K562 (cell line): Measurements from ENCODE around the gene SET. TPM values are rescaled to one million over a fixed set of nuclear protein-coding genes. Genes with fewer than 3 reads are reported as not detected.
A peak's percentile ranks its signal among the peaks of the same experiment; 100 is the strongest.

ENCODE experiments used
- HIVEP1 ChIP-seq: fragments of 250-450 bp; sonication (Bioruptor Pico); IDR thresholded peaks from 2 replicates; pipeline ENCODE4 v1.4.0; 2020; ENCODE audit warnings: mild to moderate bottlenecking
- RBM39 ChIP-seq: fragments of 200-400 bp; formaldehyde crosslinking; optimal IDR thresholded peaks from 2 replicates; pipeline ENCODE3; 2018; ENCODE audit warnings: low read depth, low read length
- SETDB1 ChIP-seq: IDR thresholded peaks from one replicate; pipeline ENCODE4 v1.6.1; 2012; ENCODE audit warnings: low read length, control low read depth, inconsistent platforms
- WHSC1 ChIP-seq: IDR thresholded peaks from one replicate; pipeline ENCODE4 v1.6.1; 2012; ENCODE audit warnings: low read length, control low read depth, inconsistent platforms
- YBX1 ChIP-seq: fragments of 450-650 bp; IDR thresholded peaks from 2 replicates; pipeline ENCODE4 v1.7.1; 2016; ENCODE audit warnings: mild to moderate bottlenecking
- ZNF143 ChIP-seq: sonication (generic); formaldehyde crosslinking; IDR thresholded peaks from 2 replicates; pipeline ENCODE4 v1.9.0; 2022; ENCODE audit warnings: mild to moderate bottlenecking, missing genetic modification reagents
- ZNF263 ChIP-seq: sonication (generic); formaldehyde crosslinking; IDR thresholded peaks from 2 replicates; pipeline ENCODE4 v1.8.0; 2022; ENCODE audit warnings: mild to moderate bottlenecking, missing genetic modification reagents, borderline replicate concordance
- ZNF384 ChIP-seq: IDR thresholded peaks from 2 replicates; pipeline ENCODE4 v1.6.1; 2012; ENCODE audit warnings: low read depth, low read length, improper control_type of control experiment
- polyA plus RNA-seq, 8 experiments: library from polyadenylated mRNA; depleted of rRNA in 4 of 8; stranded (reverse) in 5 of 8; unstranded in 3 of 8; fragments of >200 nt; fragmentation: Nextera tagmentation in 2 of 8; fragmentation: Illumina TruSeq in 1 of 8; extraction: Ambion mirVana in 2 of 8; extraction: Trizol in 1 of 8; gene quantifications; 2 replicates each; pipeline versions ENCODE4 v1.2.1 to v1.2.3, GENCODE V29; 2011 to 2014; ENCODE audit warnings: inconsistent platforms in 1 of 8, missing spikeins in 1 of 8
- total RNA-seq, 7 experiments: library from RNA; depleted of rRNA in 6 of 7; stranded (reverse); fragments of >200 nt in 6 of 7; fragmentation: Illumina TruSeq in 2 of 7; extraction: Trizol in 2 of 7; gene quantifications; 2 replicates each; pipeline versions ENCODE4 v1.2.1 to v1.2.3, GENCODE V29; 2011 to 2021; ENCODE audit warnings: low replicate concordance in 1 of 7
- TF ChIP-seq, protein P1 (sequence below): fragments of 250-450 bp; sonication (Bioruptor Pico); IDR thresholded peaks from 2 replicates; pipeline ENCODE4 v1.4.0; 2020
- TF ChIP-seq, protein P2 (sequence below), 2 experiments: IDR thresholded peaks in 1 of 2; conservative IDR thresholded peaks in 1 of 2; 2 replicates each; pipeline ENCODE4 v1.6.1; 2016; ENCODE audit warnings: low read depth in 2 of 2, mild to moderate bottlenecking in 1 of 2, missing compliant biosample characterization in 1 of 2, missing genetic modification characterization in 1 of 2, moderate library complexity in 1 of 2
- TF ChIP-seq, protein P3 (sequence below): fragments of 200-800 bp; sonication (Bioruptor generic); IDR thresholded peaks from 2 replicates; pipeline ENCODE4 v1.6.1; 2017; ENCODE audit warnings: missing genetic modification characterization, missing compliant biosample characterization
- TF ChIP-seq, protein P4 (sequence below): fragments of 450-650 bp; IDR thresholded peaks from 2 replicates; pipeline ENCODE4 v1.7.1; 2018; ENCODE audit warnings: mild to moderate bottlenecking, low read depth; ENCODE audit not compliant: partially characterized antibody

SET gene
- total and polyA plus RNA-seq, 9 of the 15 experiments (the other 6 are each of a cell fraction or from before 2014, with no cell fraction given): 404 to 1,447 (median 907) TPM

DNA sequence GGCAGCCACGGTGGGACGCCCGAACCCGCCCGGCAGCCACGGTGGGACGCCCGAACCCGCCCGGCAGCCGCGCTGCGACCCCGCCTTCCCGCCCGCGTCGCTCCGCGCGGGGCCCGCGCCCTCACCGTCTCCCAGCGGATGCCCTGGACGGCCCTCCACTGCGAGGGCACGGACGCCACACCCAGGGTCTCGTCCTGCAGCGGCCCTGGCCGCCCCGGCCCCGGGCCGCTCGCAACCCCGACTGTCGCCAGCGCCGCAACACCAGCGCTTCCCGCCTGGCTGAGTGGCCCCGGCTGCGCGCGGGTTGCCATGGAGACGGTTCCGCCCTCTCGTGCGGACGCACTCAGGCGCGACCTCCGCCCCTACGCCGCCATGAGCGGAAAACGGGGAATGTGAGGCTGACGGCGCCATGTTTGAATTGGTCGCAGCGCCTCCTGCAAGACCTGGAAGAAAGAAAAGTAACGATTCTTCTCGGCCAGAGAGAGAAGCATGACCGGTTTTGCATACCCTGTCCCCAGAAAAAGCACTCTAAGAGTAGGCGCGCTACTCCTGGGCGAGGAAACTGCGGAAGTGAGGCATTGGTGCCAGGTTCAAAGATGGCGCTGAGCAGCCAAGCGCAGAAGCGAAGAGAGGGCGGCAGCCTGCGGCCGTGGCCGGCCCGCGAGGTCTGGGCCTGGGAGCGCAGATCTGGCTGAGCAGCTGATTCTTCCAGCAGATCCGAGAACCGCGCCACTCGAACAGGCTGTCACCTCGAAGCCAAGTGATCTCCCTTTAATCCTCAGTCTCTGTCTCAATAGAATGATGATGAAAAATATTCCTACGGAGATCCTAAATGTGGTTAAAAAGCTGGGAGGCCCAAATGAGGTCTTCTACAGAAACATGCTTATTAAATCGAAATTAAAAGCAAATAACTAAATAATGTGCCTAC is 32.3 kb upstream of the SET start, which contains the start of gene DYNC2I2 (continued):
- TF ChIP-seq, protein P1, sequence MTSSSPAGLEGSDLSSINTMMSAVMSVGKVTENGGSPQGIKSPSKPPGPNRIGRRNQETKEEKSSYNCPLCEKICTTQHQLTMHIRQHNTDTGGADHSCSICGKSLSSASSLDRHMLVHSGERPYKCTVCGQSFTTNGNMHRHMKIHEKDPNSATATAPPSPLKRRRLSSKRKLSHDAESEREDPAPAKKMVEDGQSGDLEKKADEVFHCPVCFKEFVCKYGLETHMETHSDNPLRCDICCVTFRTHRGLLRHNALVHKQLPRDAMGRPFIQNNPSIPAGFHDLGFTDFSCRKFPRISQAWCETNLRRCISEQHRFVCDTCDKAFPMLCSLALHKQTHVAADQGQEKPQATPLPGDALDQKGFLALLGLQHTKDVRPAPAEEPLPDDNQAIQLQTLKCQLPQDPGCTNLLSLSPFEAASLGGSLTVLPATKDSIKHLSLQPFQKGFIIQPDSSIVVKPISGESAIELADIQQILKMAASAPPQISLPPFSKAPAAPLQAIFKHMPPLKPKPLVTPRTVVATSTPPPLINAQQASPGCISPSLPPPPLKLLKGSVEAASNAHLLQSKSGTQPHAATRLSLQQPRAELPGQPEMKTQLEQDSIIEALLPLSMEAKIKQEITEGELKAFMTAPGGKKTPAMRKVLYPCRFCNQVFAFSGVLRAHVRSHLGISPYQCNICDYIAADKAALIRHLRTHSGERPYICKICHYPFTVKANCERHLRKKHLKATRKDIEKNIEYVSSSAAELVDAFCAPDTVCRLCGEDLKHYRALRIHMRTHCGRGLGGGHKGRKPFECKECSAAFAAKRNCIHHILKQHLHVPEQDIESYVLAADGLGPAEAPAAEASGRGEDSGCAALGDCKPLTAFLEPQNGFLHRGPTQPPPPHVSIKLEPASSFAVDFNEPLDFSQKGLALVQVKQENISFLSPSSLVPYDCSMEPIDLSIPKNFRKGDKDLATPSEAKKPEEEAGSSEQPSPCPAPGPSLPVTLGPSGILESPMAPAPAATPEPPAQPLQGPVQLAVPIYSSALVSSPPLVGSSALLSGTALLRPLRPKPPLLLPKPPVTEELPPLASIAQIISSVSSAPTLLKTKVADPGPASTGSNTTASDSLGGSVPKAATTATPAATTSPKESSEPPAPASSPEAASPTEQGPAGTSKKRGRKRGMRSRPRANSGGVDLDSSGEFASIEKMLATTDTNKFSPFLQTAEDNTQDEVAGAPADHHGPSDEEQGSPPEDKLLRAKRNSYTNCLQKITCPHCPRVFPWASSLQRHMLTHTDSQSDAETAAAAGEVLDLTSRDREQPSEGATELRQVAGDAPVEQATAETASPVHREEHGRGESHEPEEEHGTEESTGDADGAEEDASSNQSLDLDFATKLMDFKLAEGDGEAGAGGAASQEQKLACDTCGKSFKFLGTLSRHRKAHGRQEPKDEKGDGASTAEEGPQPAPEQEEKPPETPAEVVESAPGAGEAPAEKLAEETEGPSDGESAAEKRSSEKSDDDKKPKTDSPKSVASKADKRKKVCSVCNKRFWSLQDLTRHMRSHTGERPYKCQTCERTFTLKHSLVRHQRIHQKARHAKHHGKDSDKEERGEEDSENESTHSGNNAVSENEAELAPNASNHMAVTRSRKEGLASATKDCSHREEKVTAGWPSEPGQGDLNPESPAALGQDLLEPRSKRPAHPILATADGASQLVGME: peak; percentile 80
- TF ChIP-seq, protein P2, sequence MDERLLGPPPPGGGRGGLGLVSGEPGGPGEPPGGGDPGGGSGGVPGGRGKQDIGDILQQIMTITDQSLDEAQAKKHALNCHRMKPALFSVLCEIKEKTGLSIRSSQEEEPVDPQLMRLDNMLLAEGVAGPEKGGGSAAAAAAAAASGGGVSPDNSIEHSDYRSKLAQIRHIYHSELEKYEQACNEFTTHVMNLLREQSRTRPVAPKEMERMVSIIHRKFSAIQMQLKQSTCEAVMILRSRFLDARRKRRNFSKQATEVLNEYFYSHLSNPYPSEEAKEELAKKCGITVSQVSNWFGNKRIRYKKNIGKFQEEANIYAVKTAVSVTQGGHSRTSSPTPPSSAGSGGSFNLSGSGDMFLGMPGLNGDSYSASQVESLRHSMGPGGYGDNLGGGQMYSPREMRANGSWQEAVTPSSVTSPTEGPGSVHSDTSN (CRISPR knock-in tag; IDR thresholded peaks at IDR 0.05; ENCODE audit: low read depth): no peak
- TF ChIP-seq, protein P2 (tag; conservative IDR thresholded peaks at IDR 0.05; ENCODE audit: low read depth): no peak; the same call in 1 of the 2 replicates
- no peak for TF ChIP-seq WHSC1
- no peak for TF ChIP-seq YBX1
- TF ChIP-seq SETDB1: no peak
- TF ChIP-seq ZNF263: no peak
- TF ChIP-seq, protein P3, sequence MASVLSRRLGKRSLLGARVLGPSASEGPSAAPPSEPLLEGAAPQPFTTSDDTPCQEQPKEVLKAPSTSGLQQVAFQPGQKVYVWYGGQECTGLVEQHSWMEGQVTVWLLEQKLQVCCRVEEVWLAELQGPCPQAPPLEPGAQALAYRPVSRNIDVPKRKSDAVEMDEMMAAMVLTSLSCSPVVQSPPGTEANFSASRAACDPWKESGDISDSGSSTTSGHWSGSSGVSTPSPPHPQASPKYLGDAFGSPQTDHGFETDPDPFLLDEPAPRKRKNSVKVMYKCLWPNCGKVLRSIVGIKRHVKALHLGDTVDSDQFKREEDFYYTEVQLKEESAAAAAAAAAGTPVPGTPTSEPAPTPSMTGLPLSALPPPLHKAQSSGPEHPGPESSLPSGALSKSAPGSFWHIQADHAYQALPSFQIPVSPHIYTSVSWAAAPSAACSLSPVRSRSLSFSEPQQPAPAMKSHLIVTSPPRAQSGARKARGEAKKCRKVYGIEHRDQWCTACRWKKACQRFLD (CRISPR knock-in tag): peak; percentile 98
- TF ChIP-seq HIVEP1 (CRISPR knock-in tag): peak; percentile 86
- no peak for TF ChIP-seq ZNF143
- TF ChIP-seq, protein P4, sequence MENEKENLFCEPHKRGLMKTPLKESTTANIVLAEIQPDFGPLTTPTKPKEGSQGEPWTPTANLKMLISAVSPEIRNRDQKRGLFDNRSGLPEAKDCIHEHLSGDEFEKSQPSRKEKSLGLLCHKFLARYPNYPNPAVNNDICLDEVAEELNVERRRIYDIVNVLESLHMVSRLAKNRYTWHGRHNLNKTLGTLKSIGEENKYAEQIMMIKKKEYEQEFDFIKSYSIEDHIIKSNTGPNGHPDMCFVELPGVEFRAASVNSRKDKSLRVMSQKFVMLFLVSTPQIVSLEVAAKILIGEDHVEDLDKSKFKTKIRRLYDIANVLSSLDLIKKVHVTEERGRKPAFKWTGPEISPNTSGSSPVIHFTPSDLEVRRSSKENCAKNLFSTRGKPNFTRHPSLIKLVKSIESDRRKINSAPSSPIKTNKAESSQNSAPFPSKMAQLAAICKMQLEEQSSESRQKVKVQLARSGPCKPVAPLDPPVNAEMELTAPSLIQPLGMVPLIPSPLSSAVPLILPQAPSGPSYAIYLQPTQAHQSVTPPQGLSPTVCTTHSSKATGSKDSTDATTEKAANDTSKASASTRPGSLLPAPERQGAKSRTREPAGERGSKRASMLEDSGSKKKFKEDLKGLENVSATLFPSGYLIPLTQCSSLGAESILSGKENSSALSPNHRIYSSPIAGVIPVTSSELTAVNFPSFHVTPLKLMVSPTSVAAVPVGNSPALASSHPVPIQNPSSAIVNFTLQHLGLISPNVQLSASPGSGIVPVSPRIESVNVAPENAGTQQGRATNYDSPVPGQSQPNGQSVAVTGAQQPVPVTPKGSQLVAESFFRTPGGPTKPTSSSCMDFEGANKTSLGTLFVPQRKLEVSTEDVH: peak; percentile 93
- TF ChIP-seq ZNF384: peak; percentile 43; the same call in 1 of the 2 replicates
- no peak for TF ChIP-seq RBM39
